OCI-LY1 (cell line): ENCODE data around the gene TMEM200B.

Experiments used
- CTCF ChIP-seq: fragments of 200-600 bp; sonication (generic), shearing (Covaris generic); IDR thresholded peaks from 2 replicates; pipeline ENCODE4 v1.5.1; 2017; ENCODE audit warnings: mild to moderate bottlenecking, antibody characterized with exemption, low read length, moderate library complexity, mixed read lengths
- EZH2 ChIP-seq: fragments of 200-600 bp; sonication (generic), shearing (Covaris generic); IDR thresholded peaks from 2 replicates; pipeline ENCODE4 v1.8.0; 2017; ENCODE audit warnings: borderline replicate concordance, mixed run types, mild to moderate bottlenecking, antibody characterized with exemption, low read length, moderate library complexity, mixed read lengths

- TF ChIP-seq CTCF: no peak
- TF ChIP-seq EZH2: no peak
These were observed 2.1 kb upstream of the TMEM200B start for GRCh38 chr1:29125788-29126187.
